ENCODE measurements around the gene CDH4. TPM values are rescaled to one million over a fixed set of nuclear protein-coding genes. Genes with fewer than 3 reads are reported as not detected.

CDH4 gene
- total RNA-seq, 1 donor, result 0.18 TPM

- peak; percentile 1 for DNase-seq (ENCODE audit: low read depth)
- H3K4me3 ChIP-seq (ENCODE audit: low read depth, low read length), result no peak overlapping the region
- TF ChIP-seq CTCF (IDR thresholded peaks at IDR 0.05; ENCODE audit: insufficient read depth, low read length), result no peak
These were observed 648.2 kb downstream of the CDH4 start for GRCh38 chr20:61900011-61900944.

DNA sequence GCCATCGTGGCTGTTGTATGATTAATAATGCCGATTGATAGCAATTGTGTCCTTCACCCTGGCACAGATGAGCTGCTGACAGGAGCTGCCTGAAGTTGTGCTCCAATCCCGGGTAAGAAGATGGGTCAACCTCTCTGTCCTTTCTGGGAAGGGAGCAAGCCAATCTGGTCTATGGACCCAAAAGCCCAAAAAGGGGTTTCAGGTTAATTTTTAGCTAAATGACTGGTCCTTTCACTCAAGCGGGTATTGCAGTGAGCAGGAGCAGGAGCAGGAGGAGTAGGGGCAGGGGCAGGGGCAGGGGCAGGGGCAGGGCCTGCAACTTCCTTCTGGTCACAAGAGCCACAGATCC is 648.9 kb downstream of the CDH4 start:
- no peak for TF ChIP-seq CTCF (IDR thresholded peaks at IDR 0.05; ENCODE audit: insufficient read depth, low read length)

GRCh38 chr20:61901392-61902220 is 649.5 kb downstream of the CDH4 start:
- H3K4me3 ChIP-seq (ENCODE audit: low read depth, low read length), result no peak overlapping the region
- no peak for TF ChIP-seq CTCF (IDR thresholded peaks at IDR 0.05; ENCODE audit: insufficient read depth, low read length)
- DNase-seq (ENCODE audit: low read depth), result no peak

More for the DNA sequence above, 648.9 kb downstream of the CDH4 start:
- H3K4me3 ChIP-seq (ENCODE audit: low read depth, low read length), result no peak overlapping the region
- no peak for DNase-seq (ENCODE audit: low read depth)

DNA sequence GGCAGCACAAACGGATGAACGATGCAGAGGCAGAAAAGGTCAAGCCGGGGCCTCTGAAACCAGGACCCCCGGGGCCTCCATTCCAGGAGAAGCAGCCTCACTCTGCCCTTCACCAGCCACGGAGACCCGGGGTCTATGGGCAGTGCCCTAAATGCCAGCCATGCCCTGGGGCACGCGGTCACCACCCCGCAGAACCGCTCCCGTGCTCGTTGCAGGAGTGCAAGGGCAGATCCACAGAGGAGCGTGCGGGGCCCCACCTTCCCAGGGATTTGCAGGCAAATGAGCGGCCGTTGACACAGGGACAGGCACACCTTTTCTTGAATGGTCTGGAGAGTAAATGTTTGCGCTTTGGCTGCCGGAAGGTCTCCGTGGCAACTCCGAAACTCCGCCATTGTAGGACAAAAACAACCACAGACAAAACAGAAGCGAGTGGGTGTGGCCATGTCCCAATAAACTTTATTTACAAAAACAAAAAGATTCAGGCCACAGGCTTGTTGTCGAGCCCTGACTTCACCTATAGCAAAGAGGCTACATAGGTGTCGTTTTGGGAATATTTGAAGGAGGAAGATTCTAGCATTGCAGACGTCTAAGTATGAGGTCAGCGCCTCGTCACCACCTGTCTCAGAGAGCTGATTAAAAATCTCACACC is 650.3 kb downstream of the CDH4 start:
- no peak for TF ChIP-seq CTCF (IDR thresholded peaks at IDR 0.05; ENCODE audit: insufficient read depth, low read length)
- no peak for DNase-seq (ENCODE audit: low read depth)
- no peak overlapping the region for H3K4me3 ChIP-seq (ENCODE audit: low read depth, low read length)

GRCh38 chr20:61903575-61904340 is 651.7 kb downstream of the CDH4 start:
- DNase-seq (ENCODE audit: low read depth), result no peak
- no peak for TF ChIP-seq CTCF (IDR thresholded peaks at IDR 0.05; ENCODE audit: insufficient read depth, low read length)
- no peak overlapping the region for H3K4me3 ChIP-seq (ENCODE audit: low read depth, low read length)

GRCh38 chr20:61904456-61904855 is 652.4 kb downstream of the CDH4 start:
- no peak for TF ChIP-seq CTCF (IDR thresholded peaks at IDR 0.05; ENCODE audit: insufficient read depth, low read length)
- H3K4me3 ChIP-seq (ENCODE audit: low read depth, low read length), result no peak overlapping the region
- no peak for DNase-seq (ENCODE audit: low read depth)
